H1 (cell line): ENCODE measurements around the gene NANOS3. TPM values are rescaled to one million over a fixed set of nuclear protein-coding genes. Genes with fewer than 3 reads are reported as not detected.

Experiments used
- CTCF ChIA-PET: fragments of 300-600 bp; sonication (Branson Sonifier 250); formaldehyde crosslinking; loops from one replicate; lab custom pipeline; 2021; ENCODE audit not compliant: partially characterized antibody; lab: Charles Lee
- POLR2A ChIA-PET: fragments of 300-600 bp; sonication (Branson Sonifier 250); formaldehyde crosslinking; loops from one replicate; lab custom pipeline; 2021; ENCODE audit warnings: inconsistent platforms; ENCODE audit not compliant: partially characterized antibody; lab: Charles Lee
- DNase-seq, 2 experiments: peaks; one replicate each; pipeline versions ENCODE4 v3.0.0 to v3.0.0-alpha.2; 2010 to 2022; ENCODE audit warnings: low spot score in 2 of 2, low read depth in 1 of 2, mixed read lengths in 1 of 2
- FAIRE-seq: peaks from 2 replicates; lab custom pipeline; 2011; peaks lifted over from hg19 to GRCh38; lab: Jason Lieb, UNC
- H2AFZ ChIP-seq: 2 replicates; pipeline ENCODE4 v1.8.1; 2012; ENCODE audit warnings: low read length, inconsistent platforms
- H2AK5ac ChIP-seq: 2 replicates; pipeline ENCODE4 v1.6.1; 2013; ENCODE audit warnings: low read depth, low read length
- H2BK120ac ChIP-seq: replicated peaks from 2 replicates; pipeline ENCODE3; 2013; ENCODE audit warnings: low read depth, low read length, inconsistent platforms
- H2BK12ac ChIP-seq: 2 replicates; pipeline ENCODE4 v1.6.1; 2013; ENCODE audit warnings: low read depth, low read length
- H2BK15ac ChIP-seq: 2 replicates; pipeline ENCODE4 v1.6.1; 2013; ENCODE audit warnings: low read length
- H2BK20ac ChIP-seq: 2 replicates; pipeline ENCODE4 v1.6.1; 2013; ENCODE audit warnings: low read length
- H2BK5ac ChIP-seq: 2 replicates; pipeline ENCODE4 v1.6.1; 2013; ENCODE audit warnings: low read depth, low read length
- H3K14ac ChIP-seq: 2 replicates; pipeline ENCODE4 v1.6.1; 2013; ENCODE audit warnings: inconsistent platforms; ENCODE audit not compliant: insufficient read length
- H3K18ac ChIP-seq: 2 replicates; pipeline ENCODE4 v1.6.1; 2013; ENCODE audit warnings: low read length; ENCODE audit errors: extremely low read depth
- H3K23ac ChIP-seq: 2 replicates; pipeline ENCODE4 v1.6.1; 2013; ENCODE audit warnings: inconsistent platforms; ENCODE audit not compliant: insufficient read length
- H3K23me2 ChIP-seq: 2 replicates; pipeline ENCODE4 v1.6.1; 2013; ENCODE audit warnings: low read depth, low read length
- H3K27ac ChIP-seq: 2 replicates; pipeline ENCODE4 v1.6.1; 2011; ENCODE audit warnings: low read depth, low read length, inconsistent platforms
- H3K27me3 ChIP-seq, 4 experiments: replicated peaks in 1 of 4; 1 replicate in 1 of 4; 2 replicates in 3 of 4; pipeline versions ENCODE4 v1.6.1 to v1.8.1; 2011 to 2013; ENCODE audit warnings: low read length in 3 of 4, mild to moderate bottlenecking in 3 of 4, inconsistent platforms in 2 of 4, mixed read lengths in 2 of 4, moderate library complexity in 1 of 4; ENCODE audit not compliant: control insufficient read depth in 3 of 4, insufficient read depth in 3 of 4; ENCODE audit errors: extremely low read depth in 1 of 4
- H3K36me3 ChIP-seq, 4 experiments: 2 replicates each; pipeline versions ENCODE4 v1.6.1 to v1.8.1; 2011 to 2013; ENCODE audit warnings: mild to moderate bottlenecking in 4 of 4, low read length in 3 of 4, moderate library complexity in 2 of 4, control low read depth in 1 of 4, inconsistent platforms in 1 of 4; ENCODE audit not compliant: insufficient read depth in 4 of 4, control insufficient read depth in 2 of 4
- H3K4ac ChIP-seq: replicated peaks from 2 replicates; pipeline ENCODE3; 2013; ENCODE audit warnings: low read length, low read depth, mixed read lengths, inconsistent platforms; ENCODE audit not compliant: insufficient read length
- H3K4me1 ChIP-seq, 4 experiments: replicated peaks in 1 of 4; 1 replicate in 1 of 4; 2 replicates in 3 of 4; pipeline versions ENCODE4 v1.6.1 to v1.8.1; 2011 to 2013; ENCODE audit warnings: low read length in 3 of 4, inconsistent platforms in 2 of 4, mixed read lengths in 1 of 4; ENCODE audit not compliant: insufficient read depth in 4 of 4, control insufficient read depth in 3 of 4
- H3K4me2 ChIP-seq, 2 experiments: 2 replicates each; pipeline versions ENCODE4 v1.6.1 to v1.8.1; 2011 to 2013; ENCODE audit warnings: low read depth in 2 of 2, low read length in 2 of 2, control low read depth in 1 of 2, inconsistent platforms in 1 of 2, mild to moderate bottlenecking in 1 of 2; ENCODE audit not compliant: insufficient read depth in 1 of 2
- H3K4me3 ChIP-seq, 4 experiments: fragments of 200-600, 300-600 bp in 1 of 4; sonication (generic), shearing (Covaris generic), sonication (Bioruptor Twin) in 1 of 4; 2 replicates each; pipeline versions ENCODE4 v1.5.1 to v1.8.1; 2011 to 2016; ENCODE audit warnings: low read length in 4 of 4, low read depth in 3 of 4, control low read depth in 2 of 4, inconsistent platforms in 2 of 4, mild to moderate bottlenecking in 2 of 4, mixed read lengths in 1 of 4, moderate library complexity in 1 of 4; ENCODE audit not compliant: insufficient read depth in 2 of 4; ENCODE audit errors: extremely low read depth in 1 of 4
- H3K56ac ChIP-seq: replicated peaks from 2 replicates; pipeline ENCODE3; 2013; ENCODE audit warnings: low read depth, mild to moderate bottlenecking, mixed read lengths, low read length, inconsistent platforms; ENCODE audit not compliant: insufficient read length
- H3K79me1 ChIP-seq: 2 replicates; pipeline ENCODE4 v1.6.1; 2013; ENCODE audit warnings: low read depth, low read length, control low read depth
- H3K79me2 ChIP-seq, 2 experiments: 2 replicates each; pipeline versions ENCODE4 v1.6.1 to v1.8.1; 2012 to 2013; ENCODE audit warnings: low read length in 2 of 2, mild to moderate bottlenecking in 2 of 2, inconsistent platforms in 1 of 2; ENCODE audit not compliant: insufficient read depth in 2 of 2, control insufficient read depth in 1 of 2
- H3K9ac ChIP-seq, 4 experiments: replicated peaks in 1 of 4; 1 replicate in 1 of 4; 2 replicates in 3 of 4; pipeline versions ENCODE4 v1.6.1 to v1.8.1; 2011 to 2013; ENCODE audit warnings: low read depth in 3 of 4, low read length in 3 of 4, control low read depth in 2 of 4, mild to moderate bottlenecking in 2 of 4, moderate library complexity in 2 of 4, inconsistent platforms in 1 of 4; ENCODE audit errors: extremely low read depth in 1 of 4
- H3K9me3 ChIP-seq, 2 experiments: 2 replicates each; pipeline versions ENCODE4 v1.6.1 to v1.8.1; 2012 to 2013; ENCODE audit warnings: mild to moderate bottlenecking in 2 of 2, moderate library complexity in 2 of 2, control low read depth in 1 of 2, inconsistent platforms in 1 of 2, low read depth in 1 of 2, low read length in 1 of 2, mixed read lengths in 1 of 2; ENCODE audit not compliant: insufficient read depth in 2 of 2
- H4K20me1 ChIP-seq, 2 experiments: replicated peaks in 1 of 2; 2 replicates each; pipeline versions ENCODE3 to v1.8.1; 2011 to 2013; ENCODE audit warnings: inconsistent platforms in 2 of 2, low read length in 2 of 2, mild to moderate bottlenecking in 1 of 2; ENCODE audit not compliant: insufficient read depth in 2 of 2, control insufficient read depth in 1 of 2
- H4K5ac ChIP-seq: 2 replicates; pipeline ENCODE4 v1.6.1; 2013; ENCODE audit warnings: low read length, low read depth, mixed read lengths, inconsistent platforms; ENCODE audit not compliant: insufficient read length
- H4K8ac ChIP-seq: 2 replicates; pipeline ENCODE4 v1.8.0; 2013; ENCODE audit warnings: mild to moderate bottlenecking, moderate library complexity, low read length, inconsistent platforms; ENCODE audit not compliant: insufficient read depth; ENCODE audit errors: extremely low read depth
- H4K91ac ChIP-seq: replicated peaks from 2 replicates; pipeline ENCODE3; 2013; ENCODE audit warnings: low read length, mixed read lengths, inconsistent platforms; ENCODE audit not compliant: insufficient read length
- BACH1 ChIP-seq: IDR thresholded peaks from 2 replicates; pipeline ENCODE4 v1.6.1; 2012; ENCODE audit warnings: low read length, improper control_type of control experiment
- CEBPB ChIP-seq: IDR thresholded peaks from 2 replicates; pipeline ENCODE4 v1.6.1; 2012; ENCODE audit warnings: low read depth, low read length
- HDAC6 ChIP-seq: IDR thresholded peaks from one replicate; pipeline ENCODE4 v1.7.1; 2012; ENCODE audit warnings: low read depth, mild to moderate bottlenecking, inconsistent platforms, low read length, moderate library complexity
- KDM1A ChIP-seq: fragments of 200-600, 300-600 bp; sonication (generic); IDR thresholded peaks from 2 replicates; pipeline ENCODE4 v1.7.1; 2016; ENCODE audit warnings: mild to moderate bottlenecking, low read length, borderline replicate concordance
- KDM4A ChIP-seq: IDR thresholded peaks from one replicate; pipeline ENCODE4 v1.7.1; 2012; ENCODE audit warnings: low read depth, mild to moderate bottlenecking, moderate library complexity, low read length, inconsistent platforms; ENCODE audit not compliant: severe bottlenecking
- PHF8 ChIP-seq: fragments of 200-600 bp; sonication (generic); conservative IDR thresholded peaks from 2 replicates; pipeline ENCODE4 v1.7.1; 2012; ENCODE audit warnings: low read depth, mild to moderate bottlenecking, inconsistent platforms, low read length, moderate library complexity
- POLR2A ChIP-seq, 2 experiments: IDR thresholded peaks; 1 replicate in 1 of 2; 2 replicates in 1 of 2; pipeline ENCODE4 v1.6.1; 2011; ENCODE audit warnings: low read depth in 2 of 2, low read length in 2 of 2, mild to moderate bottlenecking in 2 of 2; ENCODE audit errors: control extremely low read depth in 1 of 2
- SIX5 ChIP-seq: IDR thresholded peaks from 2 replicates; pipeline ENCODE4 v1.6.1; 2011; ENCODE audit warnings: mild to moderate bottlenecking, low read depth, low read length
- SP1 ChIP-seq: IDR thresholded peaks from 2 replicates; pipeline ENCODE4 v1.6.1; 2011; ENCODE audit warnings: low read depth, low read length
- SP4 ChIP-seq: IDR thresholded peaks from 2 replicates; pipeline ENCODE4 v1.6.1; 2012; ENCODE audit warnings: low read length, inconsistent platforms
- TBP ChIP-seq: IDR thresholded peaks from 2 replicates; pipeline ENCODE4 v1.6.1; 2011; ENCODE audit warnings: low read depth, low read length, improper control_type of control experiment
- TCF12 ChIP-seq: IDR thresholded peaks from 2 replicates; pipeline ENCODE4 v1.6.1; 2011; ENCODE audit warnings: low read depth, mild to moderate bottlenecking, low read length
- YY1 ChIP-seq: IDR thresholded peaks from 2 replicates; pipeline ENCODE4 v1.6.1; 2011; ENCODE audit warnings: low read depth, mild to moderate bottlenecking, low read length
- WGBS, 2 experiments: shearing (Covaris generic) in 1 of 2; methylation state at CpG; one replicate each; pipeline versions ENCODE4 v1.1.6 to v1.1.7; 2013 to 2015; ENCODE audit warnings: low lambda C conversion rate in 2 of 2, mixed read lengths in 2 of 2, inconsistent platforms in 1 of 2, low coverage in 1 of 2, missing lambda C conversion rate in 1 of 2; ENCODE audit not compliant: insufficient replicate concordance in 2 of 2, insufficient coverage in 1 of 2, insufficient read length in 1 of 2; ENCODE audit errors: extremely low coverage in 1 of 2, missing lambda C conversion rate in 1 of 2; 5-methylcytosine and 5-hydroxymethylcytosine counted together
- polyA plus RNA-seq, 7 experiments: library from polyadenylated mRNA; depleted of rRNA in 3 of 7; stranded (reverse) in 5 of 7; unstranded in 2 of 7; fragments of >200 nt in 5 of 7; fragments of 200-250 nt in 2 of 7; gene quantifications; 1 replicate in 5 of 7; 2 replicates in 1 of 7; 4 replicates in 1 of 7; pipeline versions ENCODE4 v1.2.1 to v1.2.3, GENCODE V29; 2011 to 2013; ENCODE audit warnings: missing spikeins in 2 of 7, mixed read lengths in 2 of 7
- total RNA-seq: library from RNA; stranded (reverse); fragmentation: NEBNext Ultra II Directional; extraction: Animal tissue kit (Norgen Biotek cat#: 25700); gene quantifications from 2 replicates; pipeline ENCODE4 v1.2.1, GENCODE V29; 2021

The NANOS3 gene
- total and polyA plus RNA-seq, 2 of the 8 experiments (the other 6 are each of a cell fraction or from before 2014, with no cell fraction given), result 0.62 TPM; not detected in 1

DNA sequence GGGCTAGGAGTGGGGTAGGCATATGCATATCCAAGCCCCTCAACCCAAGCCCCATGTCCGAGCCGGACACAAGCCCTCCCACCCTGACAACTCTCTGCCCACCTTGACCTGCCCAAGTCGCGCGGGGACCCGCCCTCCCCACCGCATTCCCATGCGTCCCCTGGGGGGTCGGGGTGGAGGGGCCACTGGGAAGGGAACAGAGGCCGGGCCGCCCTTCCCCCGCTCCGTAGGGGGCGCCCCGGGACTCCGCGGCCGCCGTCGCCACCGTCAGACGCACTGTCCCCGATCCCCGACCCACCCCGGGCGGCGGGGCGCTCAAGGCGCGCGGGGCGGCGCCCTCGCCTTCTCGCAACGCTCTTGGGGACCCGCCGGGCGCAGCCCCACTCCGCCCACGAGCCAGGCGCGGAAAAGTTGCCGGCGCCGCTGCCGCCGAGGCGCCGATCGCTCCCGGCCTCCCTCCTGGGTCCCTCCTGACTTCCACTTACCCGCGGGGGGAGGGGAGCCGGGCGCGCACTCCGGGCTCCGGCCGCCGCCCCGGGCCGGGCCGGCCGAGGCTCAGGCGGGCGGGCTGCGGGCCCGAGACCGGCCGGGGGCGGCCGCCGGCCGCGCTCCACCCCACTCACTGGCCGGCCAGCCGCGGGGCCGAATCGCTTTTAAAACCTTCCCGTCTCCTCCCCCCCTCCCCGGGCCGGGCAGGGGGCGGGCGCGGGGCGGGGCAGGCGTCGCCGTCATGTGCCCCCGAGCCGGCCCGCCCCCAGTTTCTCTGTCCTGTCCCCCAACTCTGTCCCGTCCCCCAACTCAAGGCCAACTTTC lies 34.4 kb upstream of the NANOS3 start:
- Histone ChIP-seq H3K4me3 (peak overlapping the region; percentile 48 to 74 (median 60)), H2AK5ac (no peak overlapping the region), H3K27me3 (no peaks in the 10 kb centered on the region), H2BK12ac (peak overlapping the region; percentile 90; the same call in 1 of the 2 replicates), H3K79me2 (peaks cover 0 to 3% of the 10 kb centered on the region in 2 experiments; a peak in 2 of 4 replicates), H4K91ac (peak overlapping the region; percentile 84), H3K18ac (peak overlapping the region; percentile 90), H2BK15ac (0 out of 2 replicates have a peak overlapping the region, but pooled peaks have one; percentile 61), H3K56ac (no peak overlapping the region), H3K23ac (no peak overlapping the region), H3K14ac (no peak overlapping the region), H4K8ac (peak overlapping the region; percentile 87), H3K4me2 (peak overlapping the region; percentile 67 to 79), H4K5ac (peak overlapping the region; percentile 71), H4K20me1 (peaks cover 1 to 5% of the 10 kb centered on the region in 2 experiments), H3K4me1 (peaks cover 0 to 44% (median 35%) of the 10 kb centered on the region in 4 experiments; a peak in 6 of 7 replicates), H3K27ac (no peak overlapping the region), H3K79me1 (no peaks in the 10 kb centered on the region), H3K9me3 (no peaks in the 10 kb centered on the region), H2BK5ac (0 out of 2 replicates have a peak overlapping the region, but pooled peaks have one; percentile 44), H3K23me2 (peaks cover 14% of the 10 kb centered on the region; the same call in 1 of the 2 replicates), H2BK120ac (no peak overlapping the region), H3K9ac (peak overlapping the region in 3 of 4 experiments; percentile 48 to 82 (median 60); a peak in 4 of 7 replicates), H3K36me3 (no peaks in the 10 kb centered on the region), H3K4ac (no peak overlapping the region), H2BK20ac (no peak overlapping the region), H2AFZ (0 out of 2 replicates have a peak overlapping the region, but pooled peaks have one; percentile 7)
- DNase-seq (no peak), FAIRE-seq (no peak)
- POLR2A ChIA-PET, result interaction anchor here (0.7 to 1.7 kb wide), 6 partner anchors 8 to 68 kb away, joined by 3 to 5 read pairs (median 4); no protein-coding TSS in a partner anchor
- 11% methylated on average over 4 of the region's 95 CpGs; no CpG with 5 or more reads in 1 of the 2 experiments for WGBS, 2 experiments
- CTCF ChIA-PET, result interaction anchor here (1.2 to 1.4 kb wide), 2 partner anchors 15 to 38 kb away, joined by 5 to 7 read pairs; no protein-coding TSS in a partner anchor
- TF ChIP-seq HDAC6, result no peak
- peak; percentile 69 for TF ChIP-seq KDM4A
- TF ChIP-seq KDM1A, result no peak
- TF ChIP-seq TCF12, result no peak
- TF ChIP-seq PHF8, result peak; percentile 42; the same call in 1 of the 2 replicates
- peak; percentile 47; the same call in 1 of the 2 replicates for TF ChIP-seq TBP
- peak in 1 of 2 experiments; percentile 54; a peak in 1 of 3 replicates for TF ChIP-seq POLR2A (IDR thresholded peaks at IDR 0.05; ENCODE audit: control extremely low read depth in 1 of 2, low read depth in 2 of 2, low read length in 2 of 2)
- TF ChIP-seq SP1, result no peak
- no peak for TF ChIP-seq SP4
- TF ChIP-seq SIX5, result no peak
- no peak for TF ChIP-seq CEBPB
- TF ChIP-seq YY1, result no peak
- no peak for TF ChIP-seq BACH1
